HL-60 (cell line): ENCODE results near the gene UNC5C.

ENCODE experiments used
- CTCF ChIP-seq: IDR thresholded peaks from one replicate; pipeline ENCODE4 v1.5.1; 2011; ENCODE audit warnings: low read length, control low read depth, inconsistent platforms; ENCODE audit not compliant: insufficient read depth
- POLR2AphosphoS5 ChIP-seq: IDR thresholded peaks from 2 replicates; pipeline ENCODE4 v1.6.1; 2012; ENCODE audit warnings: low read depth
- SPI1 ChIP-seq: IDR thresholded peaks from 2 replicates; pipeline ENCODE4 v1.6.1; 2012; ENCODE audit warnings: low read depth, mild to moderate bottlenecking, borderline replicate concordance

GRCh38 chr4:95417531-95417930 is 131.2 kb downstream of the UNC5C start:
- no peak for TF ChIP-seq CTCF
- TF ChIP-seq SPI1: no peak
- no peak for TF ChIP-seq POLR2AphosphoS5
